NCI-H446 (cell line): ENCODE results near the gene ALDH1A2.
"Not testable (repeated sequence)": the region's sequence is repeated elsewhere in the genome, so short reads cannot be mapped to it uniquely, and the experiment has no call there.

ENCODE experiments used
- DNase-seq, 2 experiments: peaks; one replicate each; lab custom pipeline; 2025; lab: John Stamatoyannopoulos, UW

ALDH1A2 gene

DNA sequence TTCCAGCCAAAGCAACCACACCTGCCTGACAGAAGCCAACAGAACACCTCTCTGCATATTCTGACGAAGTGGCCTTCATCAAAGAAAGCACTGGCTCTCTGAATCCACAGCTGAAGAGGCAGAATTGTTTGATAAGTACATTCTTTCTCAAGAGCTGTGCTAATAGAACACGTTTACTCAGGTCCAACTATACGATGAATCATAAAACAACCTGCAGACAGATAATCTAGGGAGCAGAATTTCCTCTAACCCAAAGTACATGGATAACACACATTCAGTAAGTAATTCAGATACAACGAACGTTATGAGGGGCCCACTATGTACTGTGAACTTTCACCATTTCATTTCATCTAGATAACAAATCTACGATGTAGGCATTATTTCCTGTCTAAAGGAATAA, 25.4 kb downstream of the ALDH1A2 start:
- DNase-seq: no peak

DNA sequence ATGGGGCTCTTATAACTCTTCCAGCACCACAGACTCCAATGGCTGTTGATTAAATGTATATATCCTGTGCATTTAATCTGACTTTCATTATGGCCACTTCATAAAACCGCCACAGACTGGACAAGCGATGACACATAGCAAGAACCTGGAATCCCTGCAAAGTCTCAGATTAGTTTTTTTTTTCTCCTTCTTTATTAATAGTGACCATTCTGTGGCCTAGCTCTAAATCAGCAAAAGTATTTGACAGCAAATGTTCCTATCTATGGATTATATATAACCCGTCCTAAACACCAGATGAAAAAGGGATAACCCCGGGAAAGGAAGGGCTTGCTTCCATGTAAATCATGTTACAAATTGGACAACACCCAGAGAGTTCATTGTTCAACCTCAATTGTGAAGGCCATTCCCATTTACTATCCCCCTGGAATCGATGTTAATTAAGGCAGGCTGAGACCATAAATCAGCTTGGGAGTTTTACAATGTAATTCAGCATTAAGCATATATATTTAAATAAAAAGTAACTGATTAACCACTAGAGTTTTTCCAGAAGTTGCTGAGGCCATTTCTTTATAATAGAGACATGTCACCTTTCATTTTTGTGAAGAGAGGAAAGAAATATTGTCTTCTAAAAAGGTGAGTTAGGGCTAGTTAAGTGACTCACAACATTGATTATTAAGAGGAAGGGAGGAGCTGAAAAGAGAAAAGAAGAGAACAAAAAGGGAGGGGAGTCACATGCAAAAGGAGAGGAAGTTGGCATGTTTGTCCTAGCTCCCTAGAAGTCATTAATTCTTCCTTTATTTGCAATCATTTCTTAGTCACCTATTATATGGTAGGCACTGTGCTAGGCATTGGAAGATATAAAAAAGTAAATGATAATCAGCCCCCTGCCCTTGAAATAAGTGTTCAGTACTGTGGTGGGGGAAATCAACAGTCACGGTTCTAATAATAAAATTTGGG, 26.2 kb downstream of the ALDH1A2 start:
- DNase-seq: no peak

- DNase-seq: no peak
Measured at GRCh38 chr15:58038426-58039078, 27.0 kb downstream of the ALDH1A2 start.

GRCh38 chr15:58037723-58038301, 27.7 kb downstream of the ALDH1A2 start:
- DNase-seq: no peak

- no peak for DNase-seq
Measured at GRCh38 chr15:58036579-58036978, 28.9 kb downstream of the ALDH1A2 start.

DNA sequence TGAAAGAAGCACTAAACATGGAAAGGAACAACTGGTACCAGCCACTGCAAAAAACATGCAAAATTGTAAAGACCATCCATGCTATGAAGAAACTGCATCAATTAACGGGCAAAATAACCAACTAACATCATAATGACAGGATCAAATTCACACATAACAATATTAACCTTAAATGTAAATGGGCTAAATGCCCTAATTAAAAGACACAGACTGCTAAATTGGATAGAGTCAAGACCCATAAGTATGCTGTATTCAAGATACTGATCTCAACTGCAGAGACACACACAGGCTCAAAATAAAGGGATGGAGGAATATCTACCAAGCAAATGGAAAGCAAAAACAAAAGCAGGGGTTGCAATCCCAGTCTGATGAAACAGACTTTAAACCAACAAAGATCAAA, 37.1 kb downstream of the ALDH1A2 start:
- DNase-seq: not testable (repeated sequence)

DNA sequence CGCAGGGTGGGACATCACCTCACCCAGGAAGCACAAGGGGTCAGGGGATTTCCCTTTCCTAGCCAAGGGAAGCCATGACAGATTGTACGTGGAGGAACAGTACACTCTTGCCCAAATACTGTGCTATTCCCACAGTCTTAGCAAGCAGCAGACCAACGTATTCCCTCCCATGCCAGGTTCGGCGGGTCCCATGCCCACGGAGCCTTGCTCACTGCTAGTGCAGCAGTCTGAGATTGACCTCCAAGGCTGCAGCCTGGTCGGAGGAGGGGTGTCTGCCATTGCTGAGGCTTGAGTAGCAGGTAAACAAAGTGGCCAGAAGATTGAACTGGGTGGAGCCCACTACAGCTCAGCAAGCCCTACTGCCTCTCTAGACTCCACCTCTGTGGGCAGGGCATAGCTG, 39.0 kb downstream of the ALDH1A2 start:
- no peak for DNase-seq

DNA sequence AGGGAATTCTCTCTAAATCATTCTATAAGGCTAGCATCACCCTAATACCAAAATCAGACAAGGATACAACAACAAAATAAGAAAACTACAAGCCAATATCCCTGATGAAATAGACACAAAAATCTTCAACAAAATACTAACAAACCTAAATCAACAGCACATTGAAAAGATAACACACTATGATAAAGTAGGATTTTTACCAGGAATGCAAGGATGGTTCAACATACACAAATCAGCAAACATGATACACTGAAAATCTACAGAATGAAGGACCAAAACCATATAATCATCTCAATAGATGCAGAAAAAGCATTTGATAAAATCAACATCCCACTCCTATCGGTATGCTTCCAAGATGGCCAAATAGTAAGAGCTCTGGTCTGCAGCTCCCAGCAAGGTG, 39.5 kb downstream of the ALDH1A2 start:
- no peak for DNase-seq

DNA sequence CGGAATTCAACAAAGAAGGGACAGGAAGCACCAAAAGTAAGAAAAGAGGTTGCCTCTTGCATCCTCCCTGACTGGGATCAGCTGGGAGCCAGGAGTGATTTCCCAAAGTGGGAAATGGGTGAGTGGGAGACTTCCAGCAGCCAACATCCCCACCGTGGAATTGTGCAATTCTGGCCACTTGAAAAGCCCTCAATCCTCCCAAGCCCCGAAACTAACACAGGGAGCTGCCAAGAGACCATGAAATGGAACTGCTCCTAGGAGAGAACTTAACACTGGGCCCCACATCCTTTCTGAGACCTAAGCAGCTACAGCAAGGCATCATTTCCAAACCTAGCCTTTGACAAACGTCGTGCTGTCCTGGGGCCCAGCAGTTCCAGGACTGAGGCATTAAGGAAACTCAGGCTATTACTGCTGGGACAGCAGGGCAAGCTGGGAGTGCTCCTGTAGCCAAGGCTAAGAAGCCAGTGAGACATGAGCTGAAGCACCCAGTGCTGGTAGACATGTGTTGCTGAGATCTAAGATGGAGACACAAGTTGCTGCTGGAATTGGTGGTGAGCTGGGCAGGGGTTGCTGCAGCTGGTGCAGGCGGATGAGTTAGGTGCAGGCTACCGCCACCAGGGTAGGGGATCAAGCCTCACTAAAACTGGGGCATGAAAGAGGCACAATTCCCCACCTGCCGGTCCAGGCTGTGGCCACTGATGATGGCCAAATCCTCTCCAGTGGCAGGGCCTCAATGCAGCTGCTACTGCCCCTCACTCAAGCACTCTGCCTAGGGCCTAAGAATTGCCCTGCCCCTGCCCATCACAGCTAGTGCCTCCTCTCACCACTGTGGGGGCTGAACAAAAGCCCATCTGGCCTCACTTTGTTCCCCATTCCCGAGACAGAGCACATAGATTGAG, 43.9 kb downstream of the ALDH1A2 start:
- DNase-seq: no peak

- DNase-seq: no peak
Measured at GRCh38 chr15:58019503-58020376, 45.8 kb downstream of the ALDH1A2 start.

- DNase-seq: no peak
Measured at GRCh38 chr15:58017869-58018268, 47.6 kb downstream of the ALDH1A2 start.

GRCh38 chr15:58016581-58017175, 48.8 kb downstream of the ALDH1A2 start:
- DNase-seq: no peak

DNA sequence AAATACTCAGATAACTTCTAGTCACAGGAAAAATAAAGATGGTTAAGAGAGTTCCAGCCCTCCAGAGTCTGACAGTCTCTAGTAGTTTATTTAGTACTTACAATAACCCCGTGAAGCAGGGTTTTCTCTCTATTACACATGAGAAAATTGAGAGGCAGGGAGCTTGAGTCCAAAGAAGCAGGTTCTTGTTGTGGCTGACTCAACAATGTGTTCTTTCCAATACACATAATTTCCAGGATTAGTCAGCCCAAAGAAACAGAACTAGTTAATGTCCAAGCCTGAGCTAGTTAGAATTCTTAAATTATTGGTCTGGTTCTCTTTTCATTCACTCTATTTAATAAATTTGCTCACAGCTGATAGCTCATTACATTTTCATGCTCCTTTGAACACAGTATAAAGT, 49.9 kb downstream of the ALDH1A2 start:
- no peak for DNase-seq

DNA sequence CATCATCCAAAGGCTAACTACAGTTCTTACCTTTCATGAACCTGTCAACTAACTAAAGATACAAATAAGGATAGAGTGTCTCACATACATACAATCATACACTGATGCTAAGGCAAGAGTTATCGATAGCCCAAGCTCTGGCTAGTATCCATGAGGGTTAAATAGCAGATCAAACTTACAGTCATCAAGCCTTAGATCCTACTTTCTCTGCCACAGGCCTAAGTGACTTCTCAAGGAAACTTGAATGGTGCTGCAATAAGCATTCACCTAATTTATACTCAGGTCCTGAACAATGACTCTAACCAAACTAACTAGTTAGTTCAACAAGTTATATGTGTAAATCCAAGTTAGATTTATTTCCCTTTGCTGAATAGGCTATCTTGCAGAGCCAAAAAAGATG, 51.0 kb downstream of the ALDH1A2 start:
- DNase-seq: no peak

- DNase-seq: no peak
Measured at GRCh38 chr15:58014040-58014439, 51.5 kb downstream of the ALDH1A2 start.

DNA sequence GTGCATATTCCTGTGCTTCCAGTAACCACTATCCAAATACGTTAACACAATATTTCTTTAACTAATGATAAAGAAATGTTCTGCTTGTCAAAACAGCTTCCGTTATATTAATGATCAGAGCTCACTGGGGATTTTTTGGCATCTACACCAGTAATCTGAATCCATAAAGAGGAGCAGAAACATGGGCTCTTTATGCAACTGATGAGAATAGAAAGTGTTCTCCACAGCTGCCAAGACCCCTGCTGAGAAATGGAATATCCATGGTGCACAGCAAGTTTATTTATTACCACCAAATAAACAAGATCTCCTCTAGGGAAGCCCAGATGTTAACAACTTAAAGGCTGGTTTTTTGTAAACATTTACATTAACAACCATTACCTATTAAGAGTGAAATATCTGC, 54.5 kb downstream of the ALDH1A2 start:
- no peak for DNase-seq

- DNase-seq: no peak
Measured at GRCh38 chr15:58003810-58004209, 61.7 kb downstream of the ALDH1A2 start.

GRCh38 chr15:58002338-58003126, 63.0 kb downstream of the ALDH1A2 start:
- DNase-seq: no peak

- DNase-seq: not testable (repeated sequence)
Measured at GRCh38 chr15:57999699-58000098, 65.8 kb downstream of the ALDH1A2 start.

- no peak for DNase-seq
Measured at GRCh38 chr15:57996561-57996960, 69.0 kb downstream of the ALDH1A2 start.
